Measurements from ENCODE around the gene DTNA.

DNA sequence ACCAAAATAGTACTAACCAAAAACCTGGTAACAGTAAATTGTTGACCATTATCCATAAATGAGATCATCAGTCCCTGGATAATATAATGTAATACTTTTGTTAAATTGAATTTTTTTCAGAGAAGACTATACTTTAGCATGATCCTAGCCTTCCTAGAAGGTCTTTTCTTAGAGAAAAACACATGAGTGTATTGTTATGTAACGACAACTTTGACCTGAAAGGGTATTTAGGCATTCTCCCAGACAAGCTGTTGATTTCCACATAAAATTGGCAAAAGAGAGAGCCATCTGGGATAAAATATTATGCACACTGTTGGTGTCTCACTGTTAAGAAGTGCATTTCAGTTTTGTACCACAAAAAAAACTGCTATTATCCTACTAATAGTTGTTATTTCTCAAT lies 211.1 kb downstream of the DTNA start:
- TF ChIP-seq, protein P1, sequence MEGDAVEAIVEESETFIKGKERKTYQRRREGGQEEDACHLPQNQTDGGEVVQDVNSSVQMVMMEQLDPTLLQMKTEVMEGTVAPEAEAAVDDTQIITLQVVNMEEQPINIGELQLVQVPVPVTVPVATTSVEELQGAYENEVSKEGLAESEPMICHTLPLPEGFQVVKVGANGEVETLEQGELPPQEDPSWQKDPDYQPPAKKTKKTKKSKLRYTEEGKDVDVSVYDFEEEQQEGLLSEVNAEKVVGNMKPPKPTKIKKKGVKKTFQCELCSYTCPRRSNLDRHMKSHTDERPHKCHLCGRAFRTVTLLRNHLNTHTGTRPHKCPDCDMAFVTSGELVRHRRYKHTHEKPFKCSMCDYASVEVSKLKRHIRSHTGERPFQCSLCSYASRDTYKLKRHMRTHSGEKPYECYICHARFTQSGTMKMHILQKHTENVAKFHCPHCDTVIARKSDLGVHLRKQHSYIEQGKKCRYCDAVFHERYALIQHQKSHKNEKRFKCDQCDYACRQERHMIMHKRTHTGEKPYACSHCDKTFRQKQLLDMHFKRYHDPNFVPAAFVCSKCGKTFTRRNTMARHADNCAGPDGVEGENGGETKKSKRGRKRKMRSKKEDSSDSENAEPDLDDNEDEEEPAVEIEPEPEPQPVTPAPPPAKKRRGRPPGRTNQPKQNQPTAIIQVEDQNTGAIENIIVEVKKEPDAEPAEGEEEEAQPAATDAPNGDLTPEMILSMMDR (IDR thresholded peaks at IDR 0.05): no peak
- TF ChIP-seq POLR2AphosphoS5 (IDR thresholded peaks at IDR 0.05; ENCODE audit: low read depth, low read length) (no peak), SIN3A (IDR thresholded peaks at IDR 0.05; ENCODE audit: borderline replicate concordance, insufficient read depth, low read depth, low read length) (no peak), TCF7L2 (IDR thresholded peaks at IDR 0.05; ENCODE audit: low read depth, low read length) (no peak)
- TF ChIP-seq, protein P2, sequence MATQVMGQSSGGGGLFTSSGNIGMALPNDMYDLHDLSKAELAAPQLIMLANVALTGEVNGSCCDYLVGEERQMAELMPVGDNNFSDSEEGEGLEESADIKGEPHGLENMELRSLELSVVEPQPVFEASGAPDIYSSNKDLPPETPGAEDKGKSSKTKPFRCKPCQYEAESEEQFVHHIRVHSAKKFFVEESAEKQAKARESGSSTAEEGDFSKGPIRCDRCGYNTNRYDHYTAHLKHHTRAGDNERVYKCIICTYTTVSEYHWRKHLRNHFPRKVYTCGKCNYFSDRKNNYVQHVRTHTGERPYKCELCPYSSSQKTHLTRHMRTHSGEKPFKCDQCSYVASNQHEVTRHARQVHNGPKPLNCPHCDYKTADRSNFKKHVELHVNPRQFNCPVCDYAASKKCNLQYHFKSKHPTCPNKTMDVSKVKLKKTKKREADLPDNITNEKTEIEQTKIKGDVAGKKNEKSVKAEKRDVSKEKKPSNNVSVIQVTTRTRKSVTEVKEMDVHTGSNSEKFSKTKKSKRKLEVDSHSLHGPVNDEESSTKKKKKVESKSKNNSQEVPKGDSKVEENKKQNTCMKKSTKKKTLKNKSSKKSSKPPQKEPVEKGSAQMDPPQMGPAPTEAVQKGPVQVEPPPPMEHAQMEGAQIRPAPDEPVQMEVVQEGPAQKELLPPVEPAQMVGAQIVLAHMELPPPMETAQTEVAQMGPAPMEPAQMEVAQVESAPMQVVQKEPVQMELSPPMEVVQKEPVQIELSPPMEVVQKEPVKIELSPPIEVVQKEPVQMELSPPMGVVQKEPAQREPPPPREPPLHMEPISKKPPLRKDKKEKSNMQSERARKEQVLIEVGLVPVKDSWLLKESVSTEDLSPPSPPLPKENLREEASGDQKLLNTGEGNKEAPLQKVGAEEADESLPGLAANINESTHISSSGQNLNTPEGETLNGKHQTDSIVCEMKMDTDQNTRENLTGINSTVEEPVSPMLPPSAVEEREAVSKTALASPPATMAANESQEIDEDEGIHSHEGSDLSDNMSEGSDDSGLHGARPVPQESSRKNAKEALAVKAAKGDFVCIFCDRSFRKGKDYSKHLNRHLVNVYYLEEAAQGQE (IDR thresholded peaks at IDR 0.05; ENCODE audit: insufficient read depth in 1 of 2, low read depth in 2 of 2, low read length in 1 of 2): no peak

Measured in Panc1 (cell line).